K562 (cell line): Measurements from ENCODE around the gene BTBD3.

Source experiments
- BRF2 ChIP-seq: IDR thresholded peaks from 3 replicates; pipeline ENCODE4 v1.6.1; 2011; ENCODE audit warnings: borderline replicate concordance, mild to moderate bottlenecking; ENCODE audit not compliant: insufficient read length, insufficient read depth
- E2F1 ChIP-seq: sonication (generic); formaldehyde crosslinking; IDR thresholded peaks from 2 replicates; pipeline ENCODE4 v1.8.1; 2023; ENCODE audit warnings: mild to moderate bottlenecking, missing genetic modification reagents, moderate library complexity
- GABPB1 ChIP-seq: sonication (generic); formaldehyde crosslinking; IDR thresholded peaks from 2 replicates; pipeline ENCODE4 v1.8.0; 2022; ENCODE audit warnings: mild to moderate bottlenecking, missing genetic modification reagents
- KLF13 ChIP-seq: fragments of 450-650 bp; IDR thresholded peaks from 2 replicates; pipeline ENCODE4 v1.6.1; 2016; ENCODE audit warnings: missing genetic modification characterization, low read depth, mild to moderate bottlenecking, missing compliant biosample characterization, moderate library complexity, borderline replicate concordance
- MAX ChIP-seq: sonication (generic); formaldehyde crosslinking; IDR thresholded peaks from 2 replicates; pipeline ENCODE4 v1.9.0; 2022; ENCODE audit warnings: mild to moderate bottlenecking, missing genetic modification reagents
- SETDB1 ChIP-seq: IDR thresholded peaks from one replicate; pipeline ENCODE4 v1.6.1; 2012; ENCODE audit warnings: low read length, control low read depth, inconsistent platforms
- SPI1 ChIP-seq: IDR thresholded peaks from 2 replicates; pipeline ENCODE4 v1.6.1; 2011; ENCODE audit warnings: low read depth, low read length, control low read depth, borderline replicate concordance
- STAT6 ChIP-seq: sonication (generic); formaldehyde crosslinking; IDR thresholded peaks from 2 replicates; pipeline ENCODE4 v1.8.1; 2023; ENCODE audit warnings: mild to moderate bottlenecking, missing genetic modification reagents
- YY1 ChIP-seq, 3 experiments: IDR thresholded peaks; 2 replicates each; pipeline ENCODE4 v1.6.1; 2011; ENCODE audit warnings: low read length in 2 of 3, mild to moderate bottlenecking in 2 of 3, moderate library complexity in 2 of 3, borderline replicate concordance in 1 of 3, control low read depth in 1 of 3, low read depth in 1 of 3; ENCODE audit not compliant: insufficient read depth in 3 of 3, insufficient replicate concordance in 2 of 3, control insufficient read depth in 1 of 3, insufficient read length in 1 of 3; ENCODE audit errors: extremely low read depth in 1 of 3
- ZNF445 ChIP-seq: fragments of 250-450 bp; sonication (Bioruptor Pico); IDR thresholded peaks from 2 replicates; pipeline ENCODE4 v1.4.0; 2020; ENCODE audit warnings: low read depth, mild to moderate bottlenecking, moderate library complexity
- TF ChIP-seq, protein P1 (sequence below), 3 experiments: IDR thresholded peaks in 2 of 3; conservative IDR thresholded peaks in 1 of 3; 2 replicates each; pipeline ENCODE4 v1.5.1; 2011 to 2012; ENCODE audit warnings: low read length in 3 of 3, mild to moderate bottlenecking in 3 of 3, control low read depth in 2 of 3, improper control_type of control experiment in 1 of 3, inconsistent platforms in 1 of 3, low read depth in 1 of 3, mixed read lengths in 1 of 3, moderate library complexity in 1 of 3; ENCODE audit not compliant: insufficient read depth in 2 of 3

DNA sequence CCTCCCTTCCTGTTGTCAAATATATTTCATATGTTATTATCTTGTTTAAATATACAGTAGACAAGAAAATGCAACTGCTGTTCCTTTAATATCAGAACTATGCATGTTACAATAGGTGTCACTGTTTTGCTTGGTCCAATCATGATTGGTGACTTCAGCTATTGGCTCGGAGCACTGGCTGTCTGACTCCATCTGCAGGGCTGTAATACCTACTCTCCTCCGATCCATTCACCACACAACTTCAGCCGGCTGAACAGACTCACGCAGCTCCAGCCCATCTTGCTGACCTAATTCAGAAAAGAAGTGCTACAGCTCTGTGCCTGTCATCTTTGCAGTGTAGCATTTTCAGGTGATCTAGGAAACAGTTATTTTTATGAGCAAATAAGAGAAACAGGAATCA lies at the start of gene BTBD3:
- no peak for TF ChIP-seq BRF2
- no peak for TF ChIP-seq YY1 (IDR thresholded peaks at IDR 0.05; ENCODE audit: borderline replicate concordance in 1 of 3, control insufficient read depth in 1 of 3, extremely low read depth in 1 of 3, insufficient read depth in 3 of 3, insufficient read length in 1 of 3, insufficient replicate concordance in 2 of 3, low read depth in 1 of 3, low read length in 2 of 3)
- TF ChIP-seq SETDB1 = no peak
- TF ChIP-seq GABPB1 (CRISPR knock-in tag) = no peak
- TF ChIP-seq ZNF445 = no peak
- no peak for TF ChIP-seq STAT6 (CRISPR knock-in tag)
- no peak for TF ChIP-seq KLF13
- TF ChIP-seq, protein P1, sequence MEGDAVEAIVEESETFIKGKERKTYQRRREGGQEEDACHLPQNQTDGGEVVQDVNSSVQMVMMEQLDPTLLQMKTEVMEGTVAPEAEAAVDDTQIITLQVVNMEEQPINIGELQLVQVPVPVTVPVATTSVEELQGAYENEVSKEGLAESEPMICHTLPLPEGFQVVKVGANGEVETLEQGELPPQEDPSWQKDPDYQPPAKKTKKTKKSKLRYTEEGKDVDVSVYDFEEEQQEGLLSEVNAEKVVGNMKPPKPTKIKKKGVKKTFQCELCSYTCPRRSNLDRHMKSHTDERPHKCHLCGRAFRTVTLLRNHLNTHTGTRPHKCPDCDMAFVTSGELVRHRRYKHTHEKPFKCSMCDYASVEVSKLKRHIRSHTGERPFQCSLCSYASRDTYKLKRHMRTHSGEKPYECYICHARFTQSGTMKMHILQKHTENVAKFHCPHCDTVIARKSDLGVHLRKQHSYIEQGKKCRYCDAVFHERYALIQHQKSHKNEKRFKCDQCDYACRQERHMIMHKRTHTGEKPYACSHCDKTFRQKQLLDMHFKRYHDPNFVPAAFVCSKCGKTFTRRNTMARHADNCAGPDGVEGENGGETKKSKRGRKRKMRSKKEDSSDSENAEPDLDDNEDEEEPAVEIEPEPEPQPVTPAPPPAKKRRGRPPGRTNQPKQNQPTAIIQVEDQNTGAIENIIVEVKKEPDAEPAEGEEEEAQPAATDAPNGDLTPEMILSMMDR (IDR thresholded peaks at IDR 0.05 in 2 of 3, conservative IDR thresholded peaks at IDR 0.05 in 1 of 3; ENCODE audit: insufficient read depth in 2 of 3, low read depth in 1 of 3, low read length in 3 of 3) = no peak
- TF ChIP-seq SPI1 = no peak
- TF ChIP-seq MAX (CRISPR knock-in tag) = no peak
- TF ChIP-seq E2F1 = no peak
